GM12891 (cell line): ENCODE measurements around the gene IGFN1.

Experiments used
- POLR2A ChIP-seq: IDR thresholded peaks from 2 replicates; pipeline ENCODE4 v1.6.1; 2011; ENCODE audit warnings: low read depth, low read length, control low read depth
- POLR2AphosphoS5 ChIP-seq: IDR thresholded peaks from 2 replicates; pipeline ENCODE4 v1.6.1; 2011; ENCODE audit warnings: low read depth, low read length, control low read depth
- POU2F2 ChIP-seq: IDR thresholded peaks from 2 replicates; pipeline ENCODE4 v1.6.1; 2011; ENCODE audit warnings: low read depth, mild to moderate bottlenecking, control low read depth, low read length, moderate library complexity
- TAF1 ChIP-seq: IDR thresholded peaks from 2 replicates; pipeline ENCODE4 v1.6.1; 2011; ENCODE audit warnings: low read depth, low read length, control low read depth

GRCh38 chr1:201260648-201261311, 70.2 kb downstream of the IGFN1 start:
- TF ChIP-seq POU2F2 = no peak
- no peak for TF ChIP-seq POLR2AphosphoS5
- TF ChIP-seq POLR2A = no peak
- no peak for TF ChIP-seq TAF1
